ENCODE results near the gene NALCN.
"Not testable (repeated sequence)": the region's sequence is repeated elsewhere in the genome, so short reads cannot be mapped to it uniquely, and the experiment has no call there.

Gene NALCN

GRCh38 chr13:101331731-101332130 is 84.6 kb downstream of the NALCN start:
- Mint-ChIP-seq H3K36me3 (ENCODE audit: low read depth) (no peaks in the 10 kb centered on the region), H3K9me3 (no peaks in the 10 kb centered on the region), H3K27ac (no peak overlapping the region), H3K4me3 (no peak overlapping the region), H3K4me1 (ENCODE audit: low read depth) (no peaks in the 10 kb centered on the region), H3K27me3 (no peaks in the 10 kb centered on the region)

- H3K27ac Mint-ChIP-seq, result no peak overlapping the region
- H3K4me1 Mint-ChIP-seq (ENCODE audit: low read depth), result no peaks in the 10 kb centered on the region
- H3K36me3 Mint-ChIP-seq (ENCODE audit: low read depth), result no peaks in the 10 kb centered on the region
- H3K27me3 Mint-ChIP-seq, result no peaks in the 10 kb centered on the region
- no peaks in the 10 kb centered on the region for H3K9me3 Mint-ChIP-seq
- H3K4me3 Mint-ChIP-seq, result no peak overlapping the region
These were observed 88.4 kb downstream of the NALCN start for GRCh38 chr13:101327871-101328270.

- H3K27ac Mint-ChIP-seq, result no peak overlapping the region
- H3K27me3 Mint-ChIP-seq, result no peaks in the 10 kb centered on the region
- no peaks in the 10 kb centered on the region for H3K36me3 Mint-ChIP-seq (ENCODE audit: low read depth)
- H3K4me1 Mint-ChIP-seq (ENCODE audit: low read depth), result no peaks in the 10 kb centered on the region
- no peaks in the 10 kb centered on the region for H3K9me3 Mint-ChIP-seq
- no peak overlapping the region for H3K4me3 Mint-ChIP-seq
These were observed 89.6 kb downstream of the NALCN start for GRCh38 chr13:101326710-101327109.

- no peak overlapping the region for H3K4me3 Mint-ChIP-seq
- H3K4me1 Mint-ChIP-seq (ENCODE audit: low read depth), result no peaks in the 10 kb centered on the region
- no peak overlapping the region for H3K27ac Mint-ChIP-seq
- H3K36me3 Mint-ChIP-seq (ENCODE audit: low read depth), result no peaks in the 10 kb centered on the region
- no peaks in the 10 kb centered on the region for H3K27me3 Mint-ChIP-seq
- H3K9me3 Mint-ChIP-seq, result no peaks in the 10 kb centered on the region
These were observed 90.9 kb downstream of the NALCN start for GRCh38 chr13:101325423-101325822.

GRCh38 chr13:101323601-101324000 is 92.7 kb downstream of the NALCN start:
- Mint-ChIP-seq H3K9me3 (no peaks in the 10 kb centered on the region), H3K4me1 (ENCODE audit: low read depth) (no peaks in the 10 kb centered on the region), H3K4me3 (no peak overlapping the region), H3K27ac (no peak overlapping the region), H3K27me3 (no peaks in the 10 kb centered on the region), H3K36me3 (ENCODE audit: low read depth) (no peaks in the 10 kb centered on the region)

GRCh38 chr13:101317986-101318523 is 98.3 kb downstream of the NALCN start:
- Mint-ChIP-seq H3K36me3 (ENCODE audit: low read depth) (no peaks in the 10 kb centered on the region), H3K4me1 (ENCODE audit: low read depth) (no peaks in the 10 kb centered on the region), H3K27me3 (no peaks in the 10 kb centered on the region), H3K9me3 (peaks cover 8% of the 10 kb centered on the region), H3K27ac (peak overlapping the region; percentile 16), H3K4me3 (no peak overlapping the region)

- H3K36me3 Mint-ChIP-seq (ENCODE audit: low read depth); H3K4me1 Mint-ChIP-seq (ENCODE audit: low read depth); H3K27ac Mint-ChIP-seq; H3K4me3 Mint-ChIP-seq; H3K27me3 Mint-ChIP-seq; H3K9me3 Mint-ChIP-seq: not testable (repeated sequence)
These were observed 102.8 kb downstream of the NALCN start for GRCh38 chr13:101313479-101313878.

GRCh38 chr13:101309014-101309619 is 107.2 kb downstream of the NALCN start:
- Mint-ChIP-seq H3K27ac (no peak overlapping the region), H3K9me3 (peaks cover 4% of the 10 kb centered on the region), H3K4me1 (ENCODE audit: low read depth) (no peaks in the 10 kb centered on the region), H3K36me3 (ENCODE audit: low read depth) (no peaks in the 10 kb centered on the region), H3K4me3 (no peak overlapping the region), H3K27me3 (no peaks in the 10 kb centered on the region)

- Mint-ChIP-seq H3K9me3 (peaks cover 2% of the 10 kb centered on the region), H3K27me3 (no peaks in the 10 kb centered on the region), H3K27ac (no peak overlapping the region), H3K4me1 (ENCODE audit: low read depth) (no peaks in the 10 kb centered on the region), H3K36me3 (ENCODE audit: low read depth) (no peaks in the 10 kb centered on the region), H3K4me3 (no peak overlapping the region)
These were observed 107.9 kb downstream of the NALCN start for GRCh38 chr13:101308247-101309013.

GRCh38 chr13:101307181-101307701 is 109.1 kb downstream of the NALCN start:
- H3K9me3 Mint-ChIP-seq, result no peaks in the 10 kb centered on the region
- no peaks in the 10 kb centered on the region for H3K27me3 Mint-ChIP-seq
- no peak overlapping the region for H3K4me3 Mint-ChIP-seq
- no peaks in the 10 kb centered on the region for H3K36me3 Mint-ChIP-seq (ENCODE audit: low read depth)
- no peak overlapping the region for H3K27ac Mint-ChIP-seq
- H3K4me1 Mint-ChIP-seq (ENCODE audit: low read depth), result no peaks in the 10 kb centered on the region

GRCh38 chr13:101306773-101307172 is 109.5 kb downstream of the NALCN start:
- Mint-ChIP-seq H3K4me1 (ENCODE audit: low read depth) (no peaks in the 10 kb centered on the region), H3K27me3 (no peaks in the 10 kb centered on the region), H3K36me3 (ENCODE audit: low read depth) (no peaks in the 10 kb centered on the region), H3K9me3 (no peaks in the 10 kb centered on the region), H3K4me3 (no peak overlapping the region), H3K27ac (no peak overlapping the region)

GRCh38 chr13:101305981-101306411 is 110.3 kb downstream of the NALCN start:
- no peaks in the 10 kb centered on the region for H3K4me1 Mint-ChIP-seq (ENCODE audit: low read depth)
- H3K27me3 Mint-ChIP-seq, result no peaks in the 10 kb centered on the region
- H3K4me3 Mint-ChIP-seq, result no peak overlapping the region
- no peak overlapping the region for H3K27ac Mint-ChIP-seq
- H3K36me3 Mint-ChIP-seq (ENCODE audit: low read depth), result no peaks in the 10 kb centered on the region
- no peaks in the 10 kb centered on the region for H3K9me3 Mint-ChIP-seq

GRCh38 chr13:101303521-101303920 is 112.8 kb downstream of the NALCN start:
- H3K9me3 Mint-ChIP-seq, result no peaks in the 10 kb centered on the region
- no peaks in the 10 kb centered on the region for H3K4me1 Mint-ChIP-seq (ENCODE audit: low read depth)

GRCh38 chr13:101301053-101301452 is 115.3 kb downstream of the NALCN start:
- H3K27ac Mint-ChIP-seq, result no peak overlapping the region
- no peak overlapping the region for H3K4me3 Mint-ChIP-seq
- no peaks in the 10 kb centered on the region for H3K4me1 Mint-ChIP-seq (ENCODE audit: low read depth)
- H3K36me3 Mint-ChIP-seq (ENCODE audit: low read depth), result no peaks in the 10 kb centered on the region
- H3K9me3 Mint-ChIP-seq, result no peaks in the 10 kb centered on the region
- no peaks in the 10 kb centered on the region for H3K27me3 Mint-ChIP-seq

More at GRCh38 chr13:101303521-101303920, 112.8 kb downstream of the NALCN start:
- Mint-ChIP-seq H3K27ac (no peak overlapping the region), H3K4me3 (no peak overlapping the region), H3K27me3 (no peaks in the 10 kb centered on the region), H3K36me3 (ENCODE audit: low read depth) (no peaks in the 10 kb centered on the region)

GRCh38 chr13:101300531-101300930 is 115.8 kb downstream of the NALCN start:
- Mint-ChIP-seq H3K36me3 (ENCODE audit: low read depth) (no peaks in the 10 kb centered on the region), H3K4me1 (ENCODE audit: low read depth) (no peaks in the 10 kb centered on the region), H3K4me3 (no peak overlapping the region), H3K9me3 (peaks cover under 1% of the 10 kb centered on the region), H3K27me3 (no peaks in the 10 kb centered on the region), H3K27ac (no peak overlapping the region)
